GM19099 (cell line): ENCODE results near the gene RNF14.

ENCODE experiments used
- POLR2A ChIP-seq: IDR thresholded peaks from 3 replicates; pipeline ENCODE4 v1.6.1; 2011; ENCODE audit warnings: low read depth; ENCODE audit not compliant: insufficient read length; ENCODE audit errors: extremely low read depth

RNF14 gene, protein sequence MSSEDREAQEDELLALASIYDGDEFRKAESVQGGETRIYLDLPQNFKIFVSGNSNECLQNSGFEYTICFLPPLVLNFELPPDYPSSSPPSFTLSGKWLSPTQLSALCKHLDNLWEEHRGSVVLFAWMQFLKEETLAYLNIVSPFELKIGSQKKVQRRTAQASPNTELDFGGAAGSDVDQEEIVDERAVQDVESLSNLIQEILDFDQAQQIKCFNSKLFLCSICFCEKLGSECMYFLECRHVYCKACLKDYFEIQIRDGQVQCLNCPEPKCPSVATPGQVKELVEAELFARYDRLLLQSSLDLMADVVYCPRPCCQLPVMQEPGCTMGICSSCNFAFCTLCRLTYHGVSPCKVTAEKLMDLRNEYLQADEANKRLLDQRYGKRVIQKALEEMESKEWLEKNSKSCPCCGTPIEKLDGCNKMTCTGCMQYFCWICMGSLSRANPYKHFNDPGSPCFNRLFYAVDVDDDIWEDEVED

DNA sequence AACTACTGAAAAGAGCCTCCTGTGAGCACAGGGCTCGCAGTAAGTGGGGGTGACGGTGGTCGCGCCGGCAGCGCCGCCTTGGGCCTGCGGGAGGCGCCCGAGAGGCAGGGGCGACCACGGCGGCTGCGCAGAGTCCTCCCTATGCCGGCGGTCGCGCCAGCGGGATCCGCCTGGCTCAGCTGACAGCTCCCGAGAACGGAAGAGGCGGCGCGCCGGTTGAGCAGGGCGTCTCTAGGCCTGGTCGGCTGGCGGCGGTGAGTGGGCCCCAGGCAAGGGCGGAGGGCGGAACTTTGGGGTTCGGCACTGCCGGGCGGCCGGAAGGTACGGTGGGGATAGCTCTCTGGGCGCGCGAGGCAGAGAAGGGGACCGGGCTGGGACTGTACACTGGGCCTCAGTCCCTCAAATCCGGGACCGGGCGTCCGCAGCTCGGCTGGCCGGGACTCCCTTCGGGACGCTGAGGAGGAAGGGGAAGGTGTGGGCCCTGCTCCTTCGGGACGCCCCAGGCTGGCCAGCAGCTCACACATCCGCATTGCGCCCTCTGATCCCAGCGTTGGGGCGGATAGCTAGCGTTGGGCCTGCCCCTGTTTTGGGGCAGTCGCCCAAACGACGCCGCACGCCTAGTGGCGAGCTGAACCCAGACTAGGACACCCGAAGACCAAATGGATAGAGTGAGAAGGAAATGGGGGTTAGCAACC, at the start of gene RNF14:
Gene RNF14, plus strand, starts transcription at position 192 of the 695 bp plus-strand sequence. CDS start 4,484 bp downstream, outside the sequence.
- TF ChIP-seq POLR2A: peak; percentile 90

DNA sequence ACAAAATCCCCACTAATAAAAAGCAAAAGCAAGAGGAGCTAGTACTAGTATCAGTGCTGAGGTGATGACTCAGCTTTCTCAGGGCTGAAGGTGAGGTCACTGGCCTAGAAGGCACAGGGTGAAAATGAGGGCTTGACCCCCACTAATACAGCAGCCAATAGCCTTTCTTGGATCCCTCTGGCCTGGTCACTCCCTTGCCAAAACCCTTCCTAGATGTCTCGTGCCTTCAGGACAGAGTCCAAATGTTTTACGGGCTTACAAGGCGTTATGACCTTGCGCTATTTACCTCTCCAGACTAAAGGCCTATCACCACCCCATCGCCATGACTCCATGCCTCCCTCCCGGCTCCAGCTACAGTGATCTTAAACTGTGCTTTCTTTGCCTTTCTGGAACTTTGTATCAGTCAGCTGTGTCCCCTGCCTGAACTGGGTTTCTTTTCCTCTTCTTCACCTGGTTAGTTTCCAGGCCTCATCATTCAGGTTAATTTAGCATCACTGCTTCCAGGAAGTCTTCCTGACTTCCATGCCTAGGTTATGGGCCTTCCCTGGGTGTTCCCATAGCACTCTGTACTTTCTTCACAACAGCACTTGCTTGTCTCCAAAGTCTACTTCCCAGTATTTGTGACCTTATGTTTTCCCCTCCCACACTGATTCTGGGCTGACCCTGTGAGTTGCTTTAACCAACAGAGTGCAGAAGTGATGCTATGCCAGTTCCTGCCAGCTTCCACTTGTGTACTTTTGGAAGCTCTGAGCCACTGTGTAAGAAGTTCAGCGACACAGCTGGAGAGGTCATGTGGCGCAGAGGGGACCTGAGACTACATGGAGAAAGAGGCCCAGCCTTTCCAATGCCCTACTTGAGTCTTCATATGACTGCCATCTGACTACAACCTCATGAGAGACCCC, 49.4 kb upstream of the RNF14 start:
- TF ChIP-seq POLR2A: no peak

DNA sequence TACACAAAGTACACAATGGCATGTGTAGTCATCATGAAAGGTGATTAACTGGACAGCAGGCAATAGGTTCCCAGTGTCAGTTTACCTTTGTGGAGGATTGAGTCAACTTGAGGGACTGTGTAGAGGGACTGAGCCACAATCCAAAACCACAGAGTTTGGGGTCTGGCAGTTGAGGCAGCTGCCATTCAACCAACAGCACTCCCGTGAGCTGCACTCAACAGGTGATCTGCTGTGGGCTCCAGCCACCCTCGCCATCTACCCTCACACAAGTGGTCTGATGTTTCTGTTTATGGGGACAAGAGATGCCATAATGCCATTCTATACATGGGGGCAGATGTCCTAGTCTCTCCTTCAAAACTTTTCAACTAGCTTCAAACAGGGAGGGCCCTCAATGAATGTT, 48.1 kb upstream of the RNF14 start:
- no peak for TF ChIP-seq POLR2A

DNA sequence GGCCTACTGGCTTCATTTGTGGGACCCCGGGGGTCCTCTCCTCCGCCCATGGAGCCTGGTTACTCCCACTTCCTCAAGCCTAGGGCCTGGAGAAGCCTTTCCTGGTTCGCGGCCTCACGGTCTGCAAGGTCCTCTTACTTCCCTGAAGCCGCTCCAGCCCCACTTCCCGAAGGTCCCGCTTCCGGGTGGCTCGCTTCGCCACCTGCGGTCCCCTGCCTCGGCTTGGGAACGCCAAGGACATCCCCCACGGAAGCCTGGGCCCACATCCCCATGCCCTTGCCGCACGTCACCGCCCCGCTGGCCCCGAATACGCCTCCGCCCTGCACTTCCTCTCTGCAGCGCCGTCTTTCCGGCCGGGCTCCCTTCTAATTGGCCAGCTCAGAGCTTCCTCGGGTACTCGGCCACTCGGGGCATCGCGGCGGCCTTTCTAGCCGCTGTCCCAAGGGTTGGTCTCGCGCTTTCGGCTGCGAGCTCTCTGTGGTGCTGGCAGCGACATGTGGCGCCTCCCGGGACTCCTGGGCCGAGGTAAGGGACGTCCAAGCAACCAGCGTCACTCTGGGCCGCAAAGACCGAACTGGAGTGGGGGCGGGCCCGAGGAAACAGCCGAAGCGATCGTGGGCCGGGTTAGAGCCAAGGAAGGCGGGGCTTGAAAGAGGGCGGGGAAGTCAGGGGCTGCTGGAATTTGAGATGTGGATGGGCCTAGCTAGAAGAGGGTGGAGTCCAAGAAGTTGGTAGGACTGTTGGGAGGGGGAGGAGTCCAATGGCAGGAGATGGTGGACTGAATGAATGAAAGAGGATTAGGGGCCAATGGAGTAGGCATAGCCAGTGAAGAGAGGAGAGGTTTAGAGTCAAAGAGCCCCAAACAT, 45.2 kb upstream of the RNF14 start, which contains the start of gene DELE1:
Gene DELE1, plus strand, starts transcription at position 424 of the 866 bp plus-strand sequence. Its CDS starts 71 bp downstream, at position 495.
- peak; percentile 85 for TF ChIP-seq POLR2A

DNA sequence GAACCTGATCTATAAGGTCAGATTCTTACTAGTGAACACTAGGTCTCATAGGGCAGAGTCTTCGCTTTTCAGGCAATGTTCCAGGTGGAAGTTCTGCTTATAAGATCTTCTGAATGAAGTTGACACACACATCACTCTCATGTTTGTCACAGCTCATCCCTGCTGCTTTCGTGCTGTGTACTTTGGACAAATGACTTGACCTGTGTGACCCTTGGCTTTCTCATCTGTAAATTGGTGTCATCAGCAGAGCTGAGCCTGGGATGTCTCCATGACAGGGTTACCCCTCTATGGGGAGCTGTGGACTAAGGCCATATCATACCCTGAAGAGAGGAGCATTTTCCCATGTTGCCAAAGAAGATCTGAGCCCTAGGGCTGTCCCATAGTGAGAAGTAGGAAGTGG, 42.5 kb upstream of the RNF14 start:
- no peak for TF ChIP-seq POLR2A

DNA sequence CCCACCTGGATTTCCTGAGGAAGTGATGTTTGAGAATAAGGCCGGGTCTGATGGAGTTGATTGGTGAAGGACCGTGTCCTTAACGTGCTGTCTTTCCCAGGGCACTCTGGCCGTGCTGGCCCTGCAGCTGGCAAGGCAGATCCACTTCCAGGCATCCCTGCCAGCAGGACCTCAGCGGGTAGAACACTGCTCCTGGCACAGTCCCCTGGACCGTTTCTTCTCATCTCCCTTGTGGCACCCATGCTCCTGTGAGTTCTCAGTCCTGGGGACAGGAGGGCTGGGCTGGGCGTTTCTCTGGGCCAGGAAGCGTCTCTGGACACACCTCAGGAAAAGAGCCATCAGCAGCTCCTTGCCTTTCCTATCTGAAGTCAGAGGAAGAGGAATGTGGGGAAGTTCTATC, 40.9 kb upstream of the RNF14 start:
- TF ChIP-seq POLR2A: no peak

DNA sequence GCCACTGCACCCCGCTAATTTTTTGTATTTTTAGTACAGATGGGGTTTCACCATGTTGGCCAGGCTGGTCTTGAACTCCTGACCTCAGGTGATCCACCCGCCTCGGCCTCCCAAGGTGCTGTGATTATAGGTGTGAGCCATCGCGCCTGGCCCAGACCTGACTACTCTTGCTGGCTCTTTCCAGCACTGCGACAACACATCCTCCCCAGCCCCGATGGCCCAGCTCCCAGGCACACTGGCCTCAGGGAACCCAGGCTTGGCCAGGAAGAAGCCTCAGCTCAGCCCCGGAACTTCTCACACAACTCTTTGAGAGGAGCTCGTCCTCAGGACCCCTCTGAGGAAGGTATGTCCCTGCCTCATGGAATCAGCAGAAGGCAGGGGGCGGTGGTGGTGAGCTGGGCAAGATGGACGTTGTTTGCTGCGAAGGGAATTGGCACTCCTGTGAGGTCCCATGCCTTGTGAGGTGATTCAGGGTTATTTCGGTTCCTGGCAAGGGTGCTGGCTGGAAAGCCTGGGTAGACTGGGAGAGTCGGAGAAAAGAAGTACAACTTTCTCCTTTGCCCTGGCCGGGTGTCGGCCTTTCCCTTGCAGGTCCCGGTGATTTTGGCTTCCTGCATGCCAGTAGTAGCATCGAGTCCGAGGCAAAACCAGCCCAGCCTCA, 39.4 kb upstream of the RNF14 start:
- TF ChIP-seq POLR2A: no peak

DNA sequence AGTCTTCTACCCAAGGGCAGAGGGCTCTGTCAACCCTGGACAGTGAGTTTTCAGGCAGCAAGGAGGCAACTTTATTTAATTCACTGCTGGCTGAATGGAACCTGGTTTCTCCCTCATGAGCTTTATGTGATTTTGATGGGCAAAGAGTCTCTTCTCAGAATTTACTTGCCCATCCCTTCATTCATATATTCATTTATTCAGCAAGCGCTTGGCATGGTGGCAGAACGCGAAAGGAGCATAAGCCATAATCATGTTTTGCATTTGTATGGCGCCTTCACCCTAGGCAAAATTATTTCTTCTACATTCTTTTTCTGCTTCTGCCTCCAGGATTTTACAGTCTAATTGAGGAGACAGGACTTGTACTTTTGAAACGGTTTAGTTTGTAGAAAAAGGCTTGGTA, 37.2 kb upstream of the RNF14 start:
- TF ChIP-seq POLR2A: no peak

DNA sequence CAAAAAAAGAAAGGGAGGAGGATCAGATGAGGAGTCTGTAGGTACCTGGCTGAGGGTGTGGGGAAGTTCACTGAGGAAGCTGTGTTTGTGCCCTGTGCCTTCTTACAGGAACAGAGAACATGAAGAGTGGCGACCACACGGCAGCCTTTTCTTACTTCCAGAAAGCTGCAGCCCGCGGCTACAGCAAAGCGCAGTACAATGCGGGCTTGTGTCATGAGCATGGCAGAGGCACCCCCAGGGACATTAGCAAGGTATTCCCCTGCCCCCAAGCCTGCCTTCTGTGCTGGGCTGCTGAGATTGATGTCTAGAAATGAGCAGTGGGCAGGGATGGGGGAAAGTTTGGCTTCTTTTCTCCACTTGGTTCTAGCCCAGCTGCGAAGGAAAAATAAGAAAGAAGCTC, 35.8 kb upstream of the RNF14 start:
- no peak for TF ChIP-seq POLR2A

DNA sequence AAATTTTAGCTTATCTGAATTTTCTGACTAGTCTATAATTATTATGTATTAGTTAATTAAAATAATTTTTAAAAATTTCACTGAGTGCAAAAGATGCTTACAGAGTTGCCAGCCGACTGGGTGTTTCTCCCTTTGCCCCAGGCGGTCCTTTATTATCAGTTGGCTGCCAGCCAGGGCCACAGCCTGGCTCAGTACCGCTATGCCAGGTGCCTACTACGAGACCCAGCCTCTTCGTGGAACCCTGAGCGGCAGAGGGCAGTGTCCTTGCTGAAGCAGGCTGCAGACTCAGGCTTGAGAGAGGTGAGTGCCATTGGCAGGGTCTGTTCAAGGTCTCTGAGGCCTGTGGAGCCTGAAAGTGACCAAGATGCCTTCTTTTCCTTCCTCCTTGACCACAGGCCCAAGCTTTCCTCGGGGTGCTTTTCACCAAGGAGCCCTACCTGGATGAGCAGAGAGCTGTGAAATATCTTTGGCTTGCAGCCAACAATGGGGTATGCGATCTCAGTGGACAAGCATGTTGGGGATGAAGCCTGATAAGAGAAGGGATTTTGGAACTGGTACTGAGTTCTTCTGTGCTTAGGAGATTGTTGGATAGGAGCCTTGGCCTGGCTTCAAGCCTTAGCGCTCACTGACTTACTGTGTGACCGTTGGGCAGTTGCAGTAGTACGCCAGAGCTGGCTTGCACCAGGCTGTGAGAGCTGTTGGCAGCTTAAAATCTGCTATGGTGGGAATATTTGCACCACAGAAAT, 34.6 kb upstream of the RNF14 start:
- no peak for TF ChIP-seq POLR2A

DNA sequence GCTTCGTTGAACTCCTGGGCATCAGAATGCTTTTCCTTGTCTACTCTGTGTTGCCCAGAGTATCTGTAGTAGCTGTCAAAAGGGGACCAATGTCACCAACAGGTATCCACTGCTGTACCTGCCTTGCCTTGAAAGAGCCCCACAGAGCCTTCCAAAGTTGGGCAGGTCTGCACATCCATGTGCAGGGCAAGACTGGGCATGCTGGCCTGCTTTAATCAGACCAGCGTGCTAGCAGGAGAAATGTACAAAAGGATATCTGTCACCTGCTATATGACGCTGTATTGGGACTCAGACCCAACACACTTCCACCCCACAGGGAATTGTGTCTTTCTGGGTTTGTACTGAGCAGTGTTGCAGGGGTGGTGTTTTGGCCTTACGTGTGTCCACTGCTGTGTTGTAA, 33.4 kb upstream of the RNF14 start:
- no peak for TF ChIP-seq POLR2A

DNA sequence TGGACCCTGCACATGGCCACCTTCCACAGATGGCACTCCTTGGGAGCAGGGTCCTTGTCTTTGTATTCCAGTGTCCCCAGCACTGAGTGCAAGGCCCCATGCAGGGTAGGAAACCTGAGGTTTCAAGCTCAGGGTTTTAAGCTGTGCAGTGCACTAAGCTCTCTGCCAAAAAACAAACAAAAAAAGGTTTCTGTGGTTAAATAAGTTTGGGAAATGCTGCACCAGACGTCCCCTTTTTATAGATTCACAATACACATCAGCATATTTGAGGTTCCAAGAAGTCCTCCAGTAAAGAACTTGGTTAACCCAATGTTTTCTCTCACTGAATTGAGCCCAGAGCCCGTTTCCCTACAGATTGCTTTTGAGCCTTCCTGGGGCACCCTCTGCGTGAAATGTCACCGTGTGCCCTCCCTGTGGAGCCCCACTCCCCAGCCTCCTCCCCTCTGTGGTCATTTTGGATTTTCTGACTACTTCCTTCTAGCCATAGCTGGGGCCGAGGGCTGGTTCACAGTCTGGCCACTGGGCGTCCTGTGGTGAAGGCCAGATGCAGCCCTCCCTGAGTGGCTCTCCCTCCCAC, 28.1 kb upstream of the RNF14 start:
- no peak for TF ChIP-seq POLR2A
